Uterus (tissue), 2 donors: Measurements from ENCODE around the gene CLASP2.

Experiments
- POLR2A ChIP-seq, 2 donors: fragments of 450-650 bp; IDR thresholded peaks; one replicate each; pipeline ENCODE4 v1.6.1; 2016; ENCODE audit warnings: antibody characterized with exemption in 2 of 2, mild to moderate bottlenecking in 1 of 2, moderate library complexity in 1 of 2
- TF ChIP-seq, protein P1 (sequence below), 4 experiments: fragments of 200-600 bp in 2 of 4; fragments of 450-650 bp in 2 of 4; sonication (generic) in 2 of 4; IDR thresholded peaks; one replicate each; pipeline ENCODE4 v1.5.1; 2016 to 2019; ENCODE audit warnings: antibody characterized with exemption in 4 of 4, mild to moderate bottlenecking in 2 of 4, moderate library complexity in 1 of 4

DNA sequence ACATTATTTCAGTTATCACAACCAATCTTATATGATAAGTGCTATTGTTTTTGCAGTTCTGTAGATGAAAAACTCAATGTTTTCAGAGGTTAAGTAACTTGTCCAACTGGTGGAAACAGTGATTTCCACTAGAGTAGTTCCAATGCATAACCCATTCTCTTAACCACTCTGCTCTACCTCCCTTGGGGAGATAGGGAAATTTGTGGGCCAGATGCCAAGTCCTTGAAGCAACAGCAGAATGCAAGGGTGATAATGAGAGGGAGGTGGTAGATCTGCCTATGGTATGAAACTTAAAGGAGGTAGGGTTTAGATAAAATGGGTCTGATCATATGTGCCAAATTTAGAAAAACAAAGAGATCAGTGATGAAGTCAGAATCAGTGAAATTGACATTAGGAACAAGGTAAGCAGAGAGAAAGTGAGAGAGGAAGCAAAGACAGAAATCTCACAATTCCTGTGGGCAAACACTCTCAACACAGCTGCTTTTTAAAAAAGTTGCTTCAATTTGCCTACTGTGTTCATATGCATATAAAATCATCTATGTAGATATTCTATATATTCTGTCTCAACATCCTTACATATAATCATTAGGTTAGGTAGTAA, 227.3 kb downstream of the CLASP2 start:
- TF ChIP-seq, protein P1, sequence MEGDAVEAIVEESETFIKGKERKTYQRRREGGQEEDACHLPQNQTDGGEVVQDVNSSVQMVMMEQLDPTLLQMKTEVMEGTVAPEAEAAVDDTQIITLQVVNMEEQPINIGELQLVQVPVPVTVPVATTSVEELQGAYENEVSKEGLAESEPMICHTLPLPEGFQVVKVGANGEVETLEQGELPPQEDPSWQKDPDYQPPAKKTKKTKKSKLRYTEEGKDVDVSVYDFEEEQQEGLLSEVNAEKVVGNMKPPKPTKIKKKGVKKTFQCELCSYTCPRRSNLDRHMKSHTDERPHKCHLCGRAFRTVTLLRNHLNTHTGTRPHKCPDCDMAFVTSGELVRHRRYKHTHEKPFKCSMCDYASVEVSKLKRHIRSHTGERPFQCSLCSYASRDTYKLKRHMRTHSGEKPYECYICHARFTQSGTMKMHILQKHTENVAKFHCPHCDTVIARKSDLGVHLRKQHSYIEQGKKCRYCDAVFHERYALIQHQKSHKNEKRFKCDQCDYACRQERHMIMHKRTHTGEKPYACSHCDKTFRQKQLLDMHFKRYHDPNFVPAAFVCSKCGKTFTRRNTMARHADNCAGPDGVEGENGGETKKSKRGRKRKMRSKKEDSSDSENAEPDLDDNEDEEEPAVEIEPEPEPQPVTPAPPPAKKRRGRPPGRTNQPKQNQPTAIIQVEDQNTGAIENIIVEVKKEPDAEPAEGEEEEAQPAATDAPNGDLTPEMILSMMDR (IDR thresholded peaks at IDR 0.05): no peak
- TF ChIP-seq POLR2A (IDR thresholded peaks at IDR 0.05): no peak
